HG02938 (cell line): ENCODE data around the gene PRIM1.
"Not testable (repeated sequence)": the region's sequence is repeated elsewhere in the genome, so short reads cannot be mapped to it uniquely, and the experiment has no call there.

Experiments
- ATAC-seq: cut with Tn5 transposase; IDR thresholded peaks from one replicate; pipeline ENCODE4 v1.9.1; 2021; ENCODE audit warnings: mild to moderate bottlenecking, moderate library complexity; ENCODE audit not compliant: unreplicated experiment

The PRIM1 gene

DNA sequence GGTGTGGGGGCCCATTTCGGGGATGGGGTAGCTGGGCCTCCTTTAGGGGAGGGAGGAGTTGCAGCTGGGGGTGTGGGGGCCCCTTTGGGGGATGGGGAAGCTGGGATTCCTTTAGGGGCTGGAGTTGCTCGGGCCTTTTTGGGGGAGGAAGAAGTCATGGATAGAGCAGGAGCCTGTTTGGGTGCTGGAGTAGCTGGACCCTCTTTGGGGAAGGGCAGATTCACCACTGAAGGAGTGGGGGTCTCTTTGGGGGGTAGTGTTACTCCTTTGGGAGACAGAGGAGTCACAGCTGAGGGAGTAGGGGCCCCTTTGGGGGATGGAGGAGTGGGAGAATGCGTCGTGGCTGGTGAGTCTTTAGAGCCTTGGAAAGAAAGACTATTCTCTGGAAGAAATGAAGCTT is 33.5 kb downstream of the PRIM1 start:
- ATAC-seq = no peak

GRCh38 chr12:56718149-56718548 is 34.0 kb downstream of the PRIM1 start:
- ATAC-seq = no peak

DNA sequence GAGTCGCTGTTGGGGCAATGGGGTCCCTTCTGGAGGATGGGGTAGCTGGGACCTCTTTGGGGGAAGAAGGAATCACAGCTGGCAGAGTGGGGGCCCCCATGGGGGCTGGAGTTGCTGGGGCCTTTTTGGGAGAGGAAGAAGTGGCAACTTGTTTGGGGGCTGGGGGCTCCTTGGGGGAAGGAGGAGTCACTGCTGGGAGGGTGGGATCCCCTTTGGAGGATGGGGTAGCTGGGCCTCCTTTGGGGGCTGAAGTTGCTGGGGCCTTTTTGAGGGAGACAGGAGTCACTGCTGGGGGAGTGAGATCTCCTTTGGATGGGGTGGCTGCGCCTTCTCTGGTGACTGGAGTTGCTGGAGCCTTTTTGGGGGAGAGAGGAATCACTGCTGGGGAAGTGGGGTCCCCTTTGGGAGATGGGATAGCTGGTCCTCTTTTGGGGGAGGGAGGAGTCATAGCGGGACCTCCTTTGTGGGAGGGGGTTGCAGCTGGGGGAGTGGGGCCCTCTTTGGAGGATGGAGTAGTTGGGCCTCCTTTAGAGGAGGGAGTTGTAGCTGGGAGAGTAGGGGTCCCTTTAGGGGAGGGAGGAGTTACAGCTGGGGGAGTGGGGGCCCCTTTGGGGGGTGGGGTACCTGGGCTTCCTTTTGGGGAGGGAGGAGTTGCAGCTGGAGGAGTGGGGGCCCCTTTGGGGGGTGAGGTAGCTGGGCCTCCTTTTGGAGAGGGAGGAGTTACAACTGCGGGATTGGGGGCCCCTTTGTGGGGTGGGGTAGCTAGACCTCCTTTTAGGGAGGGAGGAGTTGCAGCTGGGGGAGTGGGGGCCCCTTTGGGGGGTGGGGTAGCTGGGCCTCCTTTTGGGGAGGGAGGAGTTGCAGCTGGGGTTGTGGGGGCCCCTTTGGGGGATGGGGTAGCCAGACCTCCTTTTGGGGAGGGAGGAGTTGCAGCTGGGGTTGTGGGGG is 34.9 kb downstream of the PRIM1 start:
- ATAC-seq = no peak

DNA sequence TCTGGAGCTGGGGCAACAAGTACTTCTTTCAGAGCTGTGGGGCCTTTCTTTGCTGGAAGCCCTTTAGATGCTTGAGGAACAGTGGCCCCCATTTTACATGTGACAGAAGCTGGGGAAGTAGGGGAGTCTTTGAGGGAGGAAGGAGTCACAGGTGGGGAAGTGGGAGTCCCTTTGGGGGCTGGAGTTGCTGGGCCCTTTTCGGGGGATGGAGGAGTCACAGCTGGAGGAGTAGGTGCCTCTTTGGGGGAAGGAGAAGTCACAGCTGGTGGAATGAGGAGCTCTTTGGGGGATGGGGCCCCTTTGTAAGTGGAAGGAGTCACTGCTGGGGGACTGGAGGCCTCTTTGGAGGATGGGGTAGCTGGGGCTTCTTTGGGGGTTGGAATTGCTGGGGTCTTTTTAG is 35.7 kb downstream of the PRIM1 start:
- ATAC-seq = no peak

DNA sequence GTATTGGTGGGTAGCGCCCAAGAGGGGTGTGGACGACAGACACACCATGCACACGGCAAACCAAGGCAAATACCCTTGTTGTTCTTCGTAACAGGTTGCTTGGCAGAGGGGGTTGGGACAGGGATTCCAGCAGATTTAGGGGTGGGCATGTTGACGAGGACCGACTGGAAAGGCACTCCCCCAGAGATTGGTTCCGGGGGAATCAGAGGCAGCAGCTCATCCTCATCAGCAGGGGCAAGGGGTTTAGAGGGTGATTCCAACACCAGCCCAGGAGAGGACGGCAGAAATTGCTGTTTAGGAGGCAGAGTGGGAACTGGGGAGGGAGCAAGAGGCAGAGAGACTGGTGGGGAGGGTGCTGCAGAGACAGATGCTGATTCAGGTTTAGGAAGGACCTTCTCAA is 36.3 kb downstream of the PRIM1 start:
- ATAC-seq = no peak

GRCh38 chr12:56714431-56714929 is 37.6 kb downstream of the PRIM1 start:
- ATAC-seq = no peak

DNA sequence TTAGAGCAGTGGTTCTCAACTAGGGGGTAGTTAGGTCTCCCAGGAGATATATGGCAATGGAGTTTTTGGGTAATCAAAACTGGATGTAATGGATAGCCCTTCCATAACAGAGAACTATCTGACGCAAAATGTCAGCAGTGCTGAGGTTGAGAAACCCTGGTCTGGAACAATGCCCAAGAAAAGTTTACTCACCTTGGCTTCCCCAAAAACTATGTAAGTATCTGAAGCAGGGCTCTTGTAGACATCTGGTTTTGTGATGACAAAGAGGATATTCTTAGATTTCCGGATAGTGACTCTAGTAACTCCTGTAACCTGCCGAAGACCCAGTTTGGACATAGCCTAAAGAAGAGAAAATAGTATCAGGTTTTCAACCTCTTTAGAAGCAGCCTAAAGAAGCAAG is 38.8 kb downstream of the PRIM1 start:
- ATAC-seq = no peak

GRCh38 chr12:56709759-56710376 is 42.3 kb downstream of the PRIM1 start:
- ATAC-seq = no peak

DNA sequence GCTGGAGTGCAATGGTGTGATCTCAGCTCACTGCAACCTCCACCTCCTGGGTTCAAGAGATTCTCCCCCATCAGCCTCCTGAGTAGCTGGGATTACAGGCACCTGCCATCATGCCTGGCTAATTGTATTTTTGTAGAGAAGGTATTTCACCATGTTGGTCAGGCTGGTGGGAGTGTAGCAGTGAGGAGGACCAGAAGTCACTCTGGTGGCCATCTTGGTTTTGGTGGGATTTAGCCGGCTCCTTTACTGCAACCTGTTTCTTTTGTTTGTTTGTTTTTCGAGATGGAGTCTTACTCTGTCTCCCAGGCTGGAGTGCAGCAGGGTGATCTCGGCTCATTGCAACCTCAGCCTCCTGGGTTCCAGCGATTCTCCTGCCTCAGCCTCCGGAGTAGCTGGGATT is 47.6 kb downstream of the PRIM1 start:
- not testable (repeated sequence) for ATAC-seq

GRCh38 chr12:56699020-56699661 is 53.0 kb downstream of the PRIM1 start:
- no peak for ATAC-seq

- no peak for ATAC-seq
Observed at GRCh38 chr12:56695327-56696101, 56.6 kb downstream of the PRIM1 start.

DNA sequence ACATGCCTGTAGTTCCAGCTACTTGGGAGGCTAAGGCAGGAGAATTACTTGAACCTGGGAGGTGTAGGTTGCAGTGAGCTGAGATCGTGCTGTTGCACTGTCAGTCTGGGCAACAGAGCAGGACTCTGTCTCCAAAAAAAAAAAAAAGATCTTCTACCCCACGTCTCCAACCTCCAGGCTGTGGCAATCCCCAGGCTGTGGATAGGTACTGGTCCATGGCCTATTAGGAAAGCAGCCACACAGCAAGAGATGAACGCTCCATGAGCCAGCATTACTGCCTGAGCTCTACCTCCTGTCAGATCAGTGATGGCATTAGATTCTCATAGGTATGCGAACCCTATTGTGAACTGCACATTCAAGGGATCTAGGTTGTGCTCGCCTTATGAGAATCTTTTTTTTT is 58.0 kb downstream of the PRIM1 start:
- no peak for ATAC-seq

DNA sequence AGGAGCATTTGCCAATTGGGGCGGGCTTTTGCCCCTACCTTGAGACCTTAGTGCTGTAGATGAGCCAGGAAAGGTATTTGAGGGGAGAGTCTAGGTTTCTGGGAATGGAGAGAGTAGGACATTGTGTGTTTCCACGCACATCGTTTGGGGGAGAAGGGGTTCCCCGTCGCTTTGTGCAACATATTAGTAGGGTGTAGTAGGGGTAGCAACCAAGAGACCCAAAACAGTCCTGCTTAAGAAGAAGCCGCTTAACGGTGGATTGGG is 63.3 kb downstream of the PRIM1 start:
- no peak for ATAC-seq

- ATAC-seq = peak; percentile 68
Observed at GRCh38 chr12:56688129-56688845, 63.8 kb downstream of the PRIM1 start, which contains the start of gene PTGES3. PTGES3 (minus strand) TSS chr12:56688284; CDS start chr12:56687999, 285 bp downstream.

DNA sequence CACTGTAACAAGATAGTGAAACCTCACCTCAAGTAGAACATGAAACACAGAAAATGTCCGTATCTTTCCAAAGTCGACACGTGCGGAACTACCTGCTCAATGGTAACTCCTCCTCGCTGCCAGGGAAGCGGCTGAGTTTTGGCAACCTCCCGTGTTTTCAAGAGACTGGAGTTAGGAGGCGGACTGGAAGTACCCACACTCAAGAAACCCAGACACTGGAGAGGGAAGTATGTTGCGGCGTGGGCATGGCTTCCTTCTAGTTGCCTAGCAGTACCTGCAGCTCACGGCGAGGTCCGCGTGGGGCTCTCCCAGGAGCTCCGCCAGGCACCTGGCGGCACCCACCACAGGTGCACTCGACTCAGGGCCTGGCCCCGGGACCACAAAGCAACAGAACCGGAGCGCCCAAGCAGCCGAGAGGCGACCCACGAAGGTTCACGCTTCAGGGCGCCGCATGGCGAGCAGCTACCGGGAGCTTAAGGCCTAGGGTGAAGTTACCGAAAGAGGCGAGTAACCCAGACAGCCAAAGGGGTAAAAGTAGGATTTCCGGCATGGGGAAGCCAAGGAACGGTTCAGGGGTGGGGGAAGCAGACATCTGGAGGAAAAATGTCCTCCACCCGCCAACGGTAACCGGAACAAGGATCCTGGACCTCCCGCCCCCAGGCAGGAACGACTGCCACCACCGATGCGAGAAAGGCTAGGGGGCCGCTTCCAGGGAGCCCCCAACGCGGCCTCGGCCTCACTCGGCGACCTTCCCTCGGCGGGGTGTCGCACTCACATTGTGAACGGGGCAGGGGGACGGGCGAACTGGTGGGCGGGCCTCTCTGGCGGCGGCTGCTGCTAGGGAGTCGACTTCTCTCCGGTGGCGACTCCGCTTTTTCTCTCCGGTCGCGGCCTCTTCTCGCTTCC is 64.6 kb downstream of the PRIM1 start:
- peak; percentile 31 for ATAC-seq

GRCh38 chr12:56684745-56685359 is 67.3 kb downstream of the PRIM1 start:
- ATAC-seq = no peak

- ATAC-seq = no peak
Observed at GRCh38 chr12:56682323-56682722, 69.8 kb downstream of the PRIM1 start.
